HCT116 (cell line): ENCODE measurements around the gene MED13L. TPM values are rescaled to one million over a fixed set of nuclear protein-coding genes. Genes with fewer than 3 reads are reported as not detected.

Experiments
- ATAC-seq: fragments of 200-7000 bp; cut with Tn5 transposase; 2 replicates; pipeline ENCODE4 v1.9.1; 2020; ENCODE audit warnings: mild to moderate bottlenecking, moderate library complexity
- BruUV-seq: library from RNA; stranded (reverse); fragments of 400-500 nt; replicated peaks from 2 replicates; lab custom pipeline; 2021; lab: Mats Ljungman, UMichigan
- CTCF ChIA-PET: fragments of 300-600 bp; sonication (Branson Sonifier 250); formaldehyde crosslinking; loops from one replicate; lab custom pipeline; 2021; ENCODE audit warnings: antibody characterized with exemption; lab: Charles Lee
- POLR2A ChIA-PET: fragments of 300-600, 350-600 bp; sonication (Branson Sonifier 250); formaldehyde crosslinking; loops from one replicate; lab custom pipeline; 2021; ENCODE audit warnings: antibody characterized with exemption; lab: Charles Lee
- RAD21 ChIA-PET, 2 experiments: fragments of 300-600 bp; sonication (Branson Sonifier 250); formaldehyde crosslinking; loops; one replicate each; lab custom pipeline; 2023; ENCODE audit warnings: low total read pairs in 2 of 2; ENCODE audit not compliant: uncharacterized antibody in 2 of 2, unreplicated experiment in 2 of 2, low non-redundant PET in 1 of 2; lab: Charles Lee
- DNase-seq: peaks from one replicate; pipeline ENCODE4 v3.0.0-alpha.2; 2010; ENCODE audit warnings: low read depth, low spot score
- H2AFZ ChIP-seq: fragments of 200-600 bp; shearing (Covaris generic), sonication (generic); 2 replicates; pipeline ENCODE4 v1.6.1; 2017; ENCODE audit warnings: low read depth, mixed run types, mixed read lengths, antibody characterized with exemption, low read length; ENCODE audit not compliant: poor library complexity, severe bottlenecking
- H3K27ac ChIP-seq: 2 replicates; pipeline ENCODE4 v1.5.1; 2012; ENCODE audit warnings: low read depth, low read length
- H3K27me3 ChIP-seq: fragments of 200-600 bp; sonication (generic); 2 replicates; pipeline ENCODE4 v1.6.1; 2016; ENCODE audit warnings: mixed run types, low read length, mixed read lengths; ENCODE audit not compliant: insufficient read depth
- H3K36me3 ChIP-seq, 2 experiments: fragments of 200-500 bp in 1 of 2; fragments of 200-600 bp in 1 of 2; sonication (Bioruptor generic) in 1 of 2; sonication (generic) in 1 of 2; 2 replicates each; pipeline versions ENCODE4 v1.5.1 to v1.6.1; 2014 to 2016; ENCODE audit warnings: low read length in 2 of 2, inconsistent platforms in 1 of 2, mixed read lengths in 1 of 2, mixed run types in 1 of 2; ENCODE audit not compliant: insufficient read depth in 2 of 2, control insufficient read depth in 1 of 2
- H3K4me1 ChIP-seq, 2 experiments: fragments of 200-600 bp in 1 of 2; sonication (generic) in 1 of 2; 2 replicates each; pipeline versions ENCODE4 v1.5.1 to v1.6.1; 2012 to 2017; ENCODE audit warnings: low read length in 2 of 2, inconsistent platforms in 1 of 2, mild to moderate bottlenecking in 1 of 2, mixed read lengths in 1 of 2, mixed run types in 1 of 2, moderate library complexity in 1 of 2; ENCODE audit not compliant: insufficient read depth in 2 of 2, control insufficient read depth in 1 of 2
- H3K4me2 ChIP-seq: fragments of 200-600 bp; sonication (generic); 2 replicates; pipeline ENCODE4 v1.6.1; 2017; ENCODE audit warnings: mixed run types, low read length, mixed read lengths
- H3K4me3 ChIP-seq, 2 experiments: fragments of 200-600 bp in 1 of 2; sonication (generic) in 1 of 2; replicated peaks in 1 of 2; 2 replicates each; pipeline ENCODE4 v1.5.1; 2011 to 2016; ENCODE audit warnings: low read length in 2 of 2, control low read depth in 1 of 2, low read depth in 1 of 2, mild to moderate bottlenecking in 1 of 2, mixed read lengths in 1 of 2, mixed run types in 1 of 2
- H3K79me2 ChIP-seq: fragments of 200-600 bp; sonication (generic); 2 replicates; pipeline ENCODE4 v1.6.1; 2017; ENCODE audit warnings: mild to moderate bottlenecking, mixed run types, low read length, moderate library complexity, mixed read lengths; ENCODE audit not compliant: insufficient read depth
- H3K9ac ChIP-seq: fragments of 200-600 bp; sonication (generic); 2 replicates; pipeline ENCODE4 v1.6.1; 2016; ENCODE audit warnings: low read length, mixed read lengths
- H3K9me2 ChIP-seq: fragments of 200-600 bp; sonication (generic), shearing (Covaris generic); 2 replicates; pipeline ENCODE4 v1.6.1; 2017; ENCODE audit warnings: mixed run types, mild to moderate bottlenecking, moderate library complexity; ENCODE audit not compliant: insufficient read depth
- H3K9me3 ChIP-seq, 2 experiments: fragments of 200-500 bp in 1 of 2; fragments of 200-600 bp in 1 of 2; sonication (Bioruptor generic) in 1 of 2; sonication (generic) in 1 of 2; 2 replicates each; pipeline ENCODE4 v1.6.1; 2014 to 2017; ENCODE audit warnings: low read length in 2 of 2, mixed read lengths in 2 of 2, inconsistent platforms in 1 of 2, low read depth in 1 of 2, mild to moderate bottlenecking in 1 of 2, mixed run types in 1 of 2, moderate library complexity in 1 of 2; ENCODE audit not compliant: control insufficient read depth in 1 of 2, insufficient read depth in 1 of 2
- H4K20me1 ChIP-seq: fragments of 200-600 bp; sonication (generic), shearing (Covaris generic); 2 replicates; pipeline ENCODE4 v1.6.1; 2017; ENCODE audit warnings: mixed run types, mild to moderate bottlenecking, moderate library complexity; ENCODE audit not compliant: insufficient read depth
- ATF3 ChIP-seq: IDR thresholded peaks from 2 replicates; pipeline ENCODE4 v1.6.1; 2012
- CEBPB ChIP-seq: IDR thresholded peaks from 2 replicates; pipeline ENCODE4 v1.6.1; 2012; ENCODE audit warnings: low read depth
- EGR1 ChIP-seq: IDR thresholded peaks from 2 replicates; pipeline ENCODE4 v1.6.1; 2012; ENCODE audit warnings: low read depth
- ELF1 ChIP-seq: IDR thresholded peaks from 2 replicates; pipeline ENCODE4 v1.6.1; 2012; ENCODE audit warnings: low read depth, borderline replicate concordance
- EZH2 ChIP-seq: fragments of 200-600 bp; sonication (generic); IDR thresholded peaks from 2 replicates; pipeline ENCODE4 v1.6.1; 2017; ENCODE audit warnings: antibody characterized with exemption, mixed run types
- EZH2phosphoT487 ChIP-seq: fragments of 200-600 bp; IDR thresholded peaks from 2 replicates; pipeline ENCODE4 v1.6.1; 2018; ENCODE audit warnings: antibody characterized with exemption, borderline replicate concordance
- JUND ChIP-seq: IDR thresholded peaks from 2 replicates; pipeline ENCODE4 v1.6.1; 2012
- POLR2AphosphoS5 ChIP-seq: IDR thresholded peaks from 2 replicates; pipeline ENCODE4 v1.6.1; 2011; ENCODE audit warnings: mild to moderate bottlenecking, low read depth, low read length, moderate library complexity
- RAD21 ChIP-seq: IDR thresholded peaks from 2 replicates; pipeline ENCODE4 v1.6.1; 2012; ENCODE audit warnings: low read depth, mild to moderate bottlenecking
- REST ChIP-seq: IDR thresholded peaks from 2 replicates; pipeline ENCODE4 v1.6.1; 2012; ENCODE audit warnings: low read depth
- TCF7L2 ChIP-seq: IDR thresholded peaks from 2 replicates; pipeline ENCODE4 v1.7.0; 2011; ENCODE audit warnings: borderline replicate concordance, inconsistent platforms; ENCODE audit not compliant: insufficient read depth, insufficient read length; ENCODE audit errors: extremely low read depth
- ZBTB33 ChIP-seq: IDR thresholded peaks from 2 replicates; pipeline ENCODE4 v1.6.1; 2011; ENCODE audit warnings: mild to moderate bottlenecking, low read length, moderate library complexity; ENCODE audit not compliant: insufficient replicate concordance; ENCODE audit errors: extremely low read depth
- ZFX ChIP-seq: fragments of 450-650 bp; IDR thresholded peaks from 2 replicates; pipeline ENCODE4 v1.6.1; 2017
- ZNF274 ChIP-seq: fragments of 200-500 bp; sonication (Bioruptor generic); IDR thresholded peaks from 2 replicates; pipeline ENCODE4 v1.6.1; 2014; ENCODE audit warnings: mild to moderate bottlenecking, low read depth, low read length, inconsistent platforms
- intact Hi-C: fragments of 100-400 bp; cut with micrococcal nuclease; formaldehyde crosslinking; loops from 2 replicates; pipeline ENCODE4 v1.10.0; 2022
- total RNA-seq: library from RNA; stranded (reverse); gene quantifications from one replicate; pipeline ENCODE4 v1.2.1, GENCODE V29; 2021; ENCODE audit not compliant: unreplicated experiment

Gene MED13L
- total RNA-seq, 1 experiment from 2014 or later: 176 TPM

- RAD21 ChIA-PET: no interaction called here
- H3K9ac ChIP-seq: no peak overlapping the region
Measured at GRCh38 chr12:115918763-115919162, 358.7 kb downstream of the MED13L start.

More at GRCh38 chr12:115918763-115919162, 358.7 kb downstream of the MED13L start:
- Histone ChIP-seq H2AFZ (no peak overlapping the region), H3K27me3 (no peaks in the 10 kb centered on the region), H4K20me1 (no peaks in the 10 kb centered on the region), H3K4me3 (no peak overlapping the region), H3K9me2 (no peaks in the 10 kb centered on the region), H3K4me2 (no peak overlapping the region), H3K36me3 (no peaks in the 10 kb centered on the region), H3K9me3 (peaks cover 9 to 10% of the 10 kb centered on the region in 2 experiments; a peak in 3 of 4 replicates), H3K27ac (no peak overlapping the region), H3K79me2 (no peaks in the 10 kb centered on the region), H3K4me1 (peaks cover 0 to 8% of the 10 kb centered on the region in 2 experiments; a peak in 1 of 4 replicates)
- ATAC-seq (no peak), DNase-seq (no peak)
- ChIA-PET POLR2A (interaction anchor here (1.2 kb wide), 1 partner anchor 1235 kb away, joined by 3 read pairs; the partner anchor contains the start of gene TBX3), CTCF (interaction anchor here (0.8 to 2.6 kb wide), 7 partner anchors 8 to 790 kb away, joined by 4 to 8 read pairs (median 5); no protein-coding TSS in a partner anchor)
- intact Hi-C loops: loop anchor here (5.0 kb wide), 2 partner anchors 161 to 286 kb away; no protein-coding TSS in a partner anchor
- no peak for TF ChIP-seq ATF3
- no peak for TF ChIP-seq ZBTB33
- no peak for TF ChIP-seq EZH2phosphoT487
- no peak for TF ChIP-seq REST
- TF ChIP-seq ZFX: no peak
- no peak for TF ChIP-seq CEBPB
- no peak for TF ChIP-seq RAD21
- TF ChIP-seq JUND: no peak
- TF ChIP-seq ELF1: no peak
- no peak for TF ChIP-seq EGR1
- TF ChIP-seq EZH2: no peak
- no peak for TF ChIP-seq ZNF274
- TF ChIP-seq TCF7L2: no peak
- no peak for TF ChIP-seq POLR2AphosphoS5
- BruUV-seq: no TSS peak
